HepG2 (cell line): ENCODE measurements around the gene AMOTL1. TPM values are rescaled to one million over a fixed set of nuclear protein-coding genes. Genes with fewer than 3 reads are reported as not detected.

Experiments used
- ATAC-seq: fragments of 200-7000 bp; cut with Tn5 transposase; 3 replicates; pipeline ENCODE4 v1.9.1; 2020; ENCODE audit warnings: mild to moderate bottlenecking, moderate library complexity
- BruUV-seq: library from RNA; stranded (reverse); fragments of 400-500 nt; replicated peaks from 2 replicates; lab custom pipeline; 2021; lab: Mats Ljungman, UMichigan
- CTCF ChIA-PET: fragments of 300-600 bp; formaldehyde crosslinking; extraction: SDS; loops from one replicate; lab custom pipeline; 2021; ENCODE audit warnings: low total read pairs, inconsistent platforms, low intra/inter-chr PET ratio; lab: Yijun Ruan, JAX
- POLR2A ChIA-PET: fragments of 350-600 bp; sonication (Branson Sonifier 250); formaldehyde crosslinking; loops from one replicate; lab custom pipeline; 2020; ENCODE audit warnings: antibody characterized with exemption, inconsistent platforms; lab: Yijun Ruan, JAX
- DNase-seq: peaks from one replicate; pipeline ENCODE4 v3.0.0-alpha.2; 2015; ENCODE audit warnings: low spot score
- FAIRE-seq: peaks from 3 replicates; lab custom pipeline; 2011; peaks lifted over from hg19 to GRCh38; lab: Jason Lieb, UNC
- H2AFZ ChIP-seq: one replicate; pipeline ENCODE4 v1.6.1; 2011; ENCODE audit warnings: low read length, inconsistent platforms
- H3K27ac ChIP-seq: fragments of 300-600 bp; 3 replicates; pipeline ENCODE4 v1.8.0; 2011; ENCODE audit warnings: mixed run types, mild to moderate bottlenecking, mixed read lengths, low read length, inconsistent platforms; ENCODE audit not compliant: insufficient read depth; ENCODE audit errors: extremely low read length
- H3K27me3 ChIP-seq, 2 experiments: fragments of 200-600 bp in 1 of 2; 2 replicates in 1 of 2; 3 replicates in 1 of 2; pipeline versions ENCODE4 v1.6.0 to v1.8.0; 2011; ENCODE audit warnings: low read length in 2 of 2, mild to moderate bottlenecking in 2 of 2, moderate library complexity in 2 of 2, inconsistent platforms in 1 of 2; ENCODE audit not compliant: insufficient read depth in 2 of 2, control insufficient read depth in 1 of 2
- H3K36me3 ChIP-seq, 2 experiments: fragments of 200-600 bp in 1 of 2; replicated peaks in 1 of 2; 2 replicates in 1 of 2; 3 replicates in 1 of 2; pipeline versions ENCODE4 v1.5.1 to v1.8.0; 2011; ENCODE audit warnings: low read length in 2 of 2, inconsistent platforms in 1 of 2; ENCODE audit not compliant: insufficient read depth in 2 of 2, control insufficient read depth in 1 of 2
- H3K4me1 ChIP-seq: 2 replicates; pipeline ENCODE4 v1.5.1; 2012; ENCODE audit warnings: low read length, inconsistent platforms; ENCODE audit not compliant: insufficient read depth
- H3K4me2 ChIP-seq: 2 replicates; pipeline ENCODE4 v1.6.0; 2011; ENCODE audit warnings: low read depth, low read length, inconsistent platforms
- H3K4me3 ChIP-seq, 3 experiments: fragments of 200-600 bp in 1 of 3; sonication (generic), shearing (Covaris generic) in 1 of 3; replicated peaks in 1 of 3; 2 replicates each; pipeline ENCODE4 v1.5.1; 2011 to 2016; ENCODE audit warnings: low read length in 3 of 3, inconsistent platforms in 2 of 3, low read depth in 2 of 3, mild to moderate bottlenecking in 2 of 3, control low read depth in 1 of 3, mixed read lengths in 1 of 3; ENCODE audit not compliant: insufficient read depth in 1 of 3
- H3K79me2 ChIP-seq: one replicate; pipeline ENCODE4 v1.6.1; 2011; ENCODE audit warnings: low read length, inconsistent platforms; ENCODE audit not compliant: insufficient read depth
- H3K9ac ChIP-seq: 2 replicates; pipeline ENCODE4 v1.6.0; 2011; ENCODE audit warnings: mild to moderate bottlenecking, low read depth, low read length, inconsistent platforms; ENCODE audit not compliant: insufficient read depth
- H3K9me3 ChIP-seq: 2 replicates; pipeline ENCODE4 v1.5.1; 2012; ENCODE audit warnings: mild to moderate bottlenecking, low read length
- H4K20me1 ChIP-seq: 2 replicates; pipeline ENCODE4 v1.6.0; 2011; ENCODE audit warnings: inconsistent platforms, mild to moderate bottlenecking, low read length, moderate library complexity; ENCODE audit not compliant: insufficient read depth
- HMG20A ChIP-seq: IDR thresholded peaks from 2 replicates; pipeline ENCODE4 v1.6.1; 2016; ENCODE audit warnings: borderline replicate concordance
- NR0B2 ChIP-seq: sonication (generic); formaldehyde crosslinking; IDR thresholded peaks from 2 replicates; pipeline ENCODE4 v1.4.0; 2020; ENCODE audit warnings: mild to moderate bottlenecking, missing genetic modification reagents
- RXRB ChIP-seq: IDR thresholded peaks from 2 replicates; pipeline ENCODE4 v1.6.1; 2016; ENCODE audit warnings: borderline replicate concordance, missing genetic modification reagents, missing compliant biosample characterization
- STAG1 ChIP-seq: sonication (generic); formaldehyde crosslinking; IDR thresholded peaks from 2 replicates; pipeline ENCODE4 v1.4.0; 2020; ENCODE audit warnings: missing genetic modification reagents
- TBX2 ChIP-seq: sonication (generic); formaldehyde crosslinking; IDR thresholded peaks from 2 replicates; pipeline ENCODE4 v1.5.0; 2020; ENCODE audit warnings: missing genetic modification reagents, mild to moderate bottlenecking, borderline replicate concordance
- ZNF556 ChIP-seq: sonication (generic); formaldehyde crosslinking; IDR thresholded peaks from 2 replicates; pipeline ENCODE4 v1.4.0; 2020; ENCODE audit warnings: mild to moderate bottlenecking, missing genetic modification reagents, borderline replicate concordance
- ZNF572 ChIP-seq: sonication (generic); formaldehyde crosslinking; IDR thresholded peaks from 2 replicates; pipeline ENCODE4 v1.5.1; 2020; ENCODE audit warnings: mild to moderate bottlenecking, missing genetic modification reagents
- ZNF816 ChIP-seq: sonication (generic); formaldehyde crosslinking; IDR thresholded peaks from 2 replicates; pipeline ENCODE4 v1.8.0; 2022; ENCODE audit warnings: missing genetic modification reagents, mild to moderate bottlenecking, borderline replicate concordance
- WGBS: methylation state at CpG from one replicate; pipeline ENCODE4 v1.1.6; 2017; ENCODE audit warnings: low lambda C conversion rate; 5-methylcytosine and 5-hydroxymethylcytosine counted together
- in situ Hi-C: cut with HindIII; loops from 2 replicates; pipeline ENCODE4 v1.10.0; 2017; ENCODE audit warnings: low pct_unique_long_range_greater_than_20kb; ENCODE audit not compliant: extremely low pct_ligation_motif_present
- intact Hi-C: fragments of 100-400 bp; cut with micrococcal nuclease; formaldehyde crosslinking; loops from one replicate; pipeline ENCODE4 v1.10.0; 2022; ENCODE audit not compliant: unreplicated experiment
- polyA plus RNA-seq, 8 experiments: library from polyadenylated mRNA; depleted of rRNA in 3 of 8; stranded (reverse) in 7 of 8; unstranded in 1 of 8; fragments of >200 nt; fragmentation: Illumina TruSeq in 4 of 8; extraction: Trizol in 4 of 8; gene quantifications; 2 replicates each; pipeline versions ENCODE4 v1.2.1 to v1.2.3, GENCODE V29; 2011 to 2016; ENCODE audit warnings: low read depth in 4 of 8, missing spikeins in 1 of 8, mixed read lengths in 1 of 8; ENCODE audit not compliant: insufficient read depth in 1 of 8
- total RNA-seq, 5 experiments: library from RNA; depleted of rRNA; stranded (reverse); fragments of >200 nt; fragmentation: Illumina TruSeq; extraction: Trizol; gene quantifications; 2 replicates each; pipeline ENCODE4 v1.2.3, GENCODE V29; 2016; ENCODE audit warnings: low read depth in 1 of 5
- TF ChIP-seq, protein P1 (sequence below): sonication (generic); formaldehyde crosslinking; IDR thresholded peaks from 2 replicates; pipeline ENCODE4 v1.5.0; 2020; ENCODE audit warnings: missing genetic modification reagents
- TF ChIP-seq, protein P2 (sequence below): sonication (generic); formaldehyde crosslinking; IDR thresholded peaks from 2 replicates; pipeline ENCODE4 v1.4.0; 2020; ENCODE audit warnings: low read depth, mild to moderate bottlenecking, missing genetic modification reagents
- TF ChIP-seq, protein P3 (sequence below): sonication (generic); formaldehyde crosslinking; IDR thresholded peaks from 2 replicates; pipeline ENCODE4 v1.4.0; 2020; ENCODE audit warnings: missing genetic modification reagents
- TF ChIP-seq, protein P4 (sequence below): sonication (generic); formaldehyde crosslinking; IDR thresholded peaks from 2 replicates; pipeline ENCODE4 v1.4.0; 2020; ENCODE audit warnings: missing genetic modification reagents

The AMOTL1 gene
- total and polyA plus RNA-seq, 2 of the 13 experiments (the other 11 are each of a cell fraction or from before 2014, with no cell fraction given): 0.01 to 0.20 TPM

DNA sequence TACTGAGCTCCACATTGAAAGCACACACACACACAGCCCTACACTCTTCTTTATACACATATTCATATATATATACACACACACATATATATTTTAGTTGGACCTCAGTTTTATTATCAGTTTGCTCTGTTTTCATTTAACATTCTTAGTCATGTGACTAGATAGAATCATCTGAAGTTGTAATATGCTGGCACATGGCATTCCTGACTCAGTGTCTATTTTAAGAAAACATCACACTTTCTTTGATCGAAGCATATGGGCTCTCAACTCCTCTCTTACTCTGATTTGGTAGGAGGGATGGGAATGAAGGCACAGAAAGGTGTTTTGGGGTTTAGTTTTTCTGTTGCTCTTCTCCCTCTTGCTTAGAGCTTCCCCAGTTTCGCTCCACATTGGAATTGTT, 24.8 kb downstream of the AMOTL1 start:
- CTCF ChIA-PET: no interaction called here
- H3K9ac ChIP-seq: no peak overlapping the region

DNA sequence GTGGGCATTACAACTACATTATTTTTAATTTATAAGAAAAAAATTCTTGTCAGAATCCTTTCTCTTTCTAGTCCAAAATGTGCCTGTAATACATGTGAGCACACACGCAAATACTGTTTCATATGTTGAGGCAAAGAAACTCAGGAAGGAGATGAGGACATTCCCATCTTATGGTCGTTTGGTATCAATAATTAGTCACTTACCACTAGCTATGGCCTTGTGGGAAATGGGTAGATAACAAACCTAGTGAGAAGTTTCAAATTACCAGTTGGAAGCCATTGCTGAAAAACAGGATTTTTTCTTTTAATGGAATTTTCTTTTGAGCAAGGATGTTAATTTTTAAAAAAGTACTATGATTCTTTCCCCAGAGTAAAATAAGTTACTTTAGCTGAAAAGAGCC, 25.7 kb downstream of the AMOTL1 start:
- in situ Hi-C loops: no loop called here
- no peaks in the 10 kb centered on the region for H4K20me1 ChIP-seq
- no peak overlapping the region for H3K4me2 ChIP-seq
- 49% methylated on average over 2 of the region's 2 CpGs for WGBS
- no peaks in the 10 kb centered on the region for H3K9me3 ChIP-seq
- POLR2A ChIA-PET: no interaction called here
- FAIRE-seq (no peak), ATAC-seq (no peak), DNase-seq (no peak)
- H3K27ac ChIP-seq: no peak overlapping the region
- H3K4me3 ChIP-seq: no peak overlapping the region
- no peaks in the 10 kb centered on the region for H3K79me2 ChIP-seq
- no peak overlapping the region for H2AFZ ChIP-seq
- no peaks in the 10 kb centered on the region for H3K36me3 ChIP-seq
- no peak overlapping the region for H3K9ac ChIP-seq
- H3K4me1 ChIP-seq: no peaks in the 10 kb centered on the region
- intact Hi-C loops: no loop called here
- BruUV-seq: no TSS peak
- 0 out of 5 replicates have a peak, but pooled peaks cover 0 to 3% of the 10 kb centered on the region in 2 experiments for H3K27me3 ChIP-seq
- CTCF ChIA-PET: no interaction called here
- TF ChIP-seq, protein P1, sequence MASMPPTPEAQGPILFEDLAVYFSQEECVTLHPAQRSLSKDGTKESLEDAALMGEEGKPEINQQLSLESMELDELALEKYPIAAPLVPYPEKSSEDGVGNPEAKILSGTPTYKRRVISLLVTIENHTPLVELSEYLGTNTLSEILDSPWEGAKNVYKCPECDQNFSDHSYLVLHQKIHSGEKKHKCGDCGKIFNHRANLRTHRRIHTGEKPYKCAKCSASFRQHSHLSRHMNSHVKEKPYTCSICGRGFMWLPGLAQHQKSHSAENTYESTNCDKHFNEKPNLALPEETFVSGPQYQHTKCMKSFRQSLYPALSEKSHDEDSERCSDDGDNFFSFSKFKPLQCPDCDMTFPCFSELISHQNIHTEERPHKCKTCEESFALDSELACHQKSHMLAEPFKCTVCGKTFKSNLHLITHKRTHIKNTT: no peak
- TF ChIP-seq NR0B2: no peak
- TF ChIP-seq, protein P2, sequence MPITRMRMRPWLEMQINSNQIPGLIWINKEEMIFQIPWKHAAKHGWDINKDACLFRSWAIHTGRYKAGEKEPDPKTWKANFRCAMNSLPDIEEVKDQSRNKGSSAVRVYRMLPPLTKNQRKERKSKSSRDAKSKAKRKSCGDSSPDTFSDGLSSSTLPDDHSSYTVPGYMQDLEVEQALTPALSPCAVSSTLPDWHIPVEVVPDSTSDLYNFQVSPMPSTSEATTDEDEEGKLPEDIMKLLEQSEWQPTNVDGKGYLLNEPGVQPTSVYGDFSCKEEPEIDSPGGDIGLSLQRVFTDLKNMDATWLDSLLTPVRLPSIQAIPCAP: no peak
- no peak for TF ChIP-seq ZNF572 (CRISPR knock-in tag)
- TF ChIP-seq, protein P3, sequence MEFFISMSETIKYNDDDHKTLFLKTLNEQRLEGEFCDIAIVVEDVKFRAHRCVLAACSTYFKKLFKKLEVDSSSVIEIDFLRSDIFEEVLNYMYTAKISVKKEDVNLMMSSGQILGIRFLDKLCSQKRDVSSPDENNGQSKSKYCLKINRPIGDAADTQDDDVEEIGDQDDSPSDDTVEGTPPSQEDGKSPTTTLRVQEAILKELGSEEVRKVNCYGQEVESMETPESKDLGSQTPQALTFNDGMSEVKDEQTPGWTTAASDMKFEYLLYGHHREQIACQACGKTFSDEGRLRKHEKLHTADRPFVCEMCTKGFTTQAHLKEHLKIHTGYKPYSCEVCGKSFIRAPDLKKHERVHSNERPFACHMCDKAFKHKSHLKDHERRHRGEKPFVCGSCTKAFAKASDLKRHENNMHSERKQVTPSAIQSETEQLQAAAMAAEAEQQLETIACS (CRISPR knock-in tag): no peak

More for the DNA sequence above, 24.8 kb downstream of the AMOTL1 start:
- ATAC-seq (no peak), DNase-seq (no peak), FAIRE-seq (no peak)
- POLR2A ChIA-PET: no interaction called here
- H3K36me3 ChIP-seq: no peaks in the 10 kb centered on the region
- H3K4me3 ChIP-seq: no peak overlapping the region
- in situ Hi-C loops: no loop called here
- intact Hi-C loops: no loop called here
- H2AFZ ChIP-seq: no peak overlapping the region
- H3K4me2 ChIP-seq: no peak overlapping the region
- no peaks in the 10 kb centered on the region for H3K27me3 ChIP-seq
- 0% methylated on average over 2 of the region's 2 CpGs for WGBS
- H3K4me1 ChIP-seq: no peaks in the 10 kb centered on the region
- no peak overlapping the region for H3K27ac ChIP-seq
- no TSS peak for BruUV-seq
- H4K20me1 ChIP-seq: no peaks in the 10 kb centered on the region
- TF ChIP-seq RXRB (CRISPR knock-in tag) (no peak), STAG1 (CRISPR knock-in tag) (no peak), ZNF816 (CRISPR knock-in tag) (no peak), TBX2 (CRISPR knock-in tag) (no peak), ZNF556 (no peak), HMG20A (no peak)
- TF ChIP-seq, protein P4, sequence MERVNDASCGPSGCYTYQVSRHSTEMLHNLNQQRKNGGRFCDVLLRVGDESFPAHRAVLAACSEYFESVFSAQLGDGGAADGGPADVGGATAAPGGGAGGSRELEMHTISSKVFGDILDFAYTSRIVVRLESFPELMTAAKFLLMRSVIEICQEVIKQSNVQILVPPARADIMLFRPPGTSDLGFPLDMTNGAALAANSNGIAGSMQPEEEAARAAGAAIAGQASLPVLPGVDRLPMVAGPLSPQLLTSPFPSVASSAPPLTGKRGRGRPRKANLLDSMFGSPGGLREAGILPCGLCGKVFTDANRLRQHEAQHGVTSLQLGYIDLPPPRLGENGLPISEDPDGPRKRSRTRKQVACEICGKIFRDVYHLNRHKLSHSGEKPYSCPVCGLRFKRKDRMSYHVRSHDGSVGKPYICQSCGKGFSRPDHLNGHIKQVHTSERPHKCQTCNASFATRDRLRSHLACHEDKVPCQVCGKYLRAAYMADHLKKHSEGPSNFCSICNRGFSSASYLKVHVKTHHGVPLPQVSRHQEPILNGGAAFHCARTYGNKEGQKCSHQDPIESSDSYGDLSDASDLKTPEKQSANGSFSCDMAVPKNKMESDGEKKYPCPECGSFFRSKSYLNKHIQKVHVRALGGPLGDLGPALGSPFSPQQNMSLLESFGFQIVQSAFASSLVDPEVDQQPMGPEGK: no peak
- no peaks in the 10 kb centered on the region for H3K9me3 ChIP-seq
- H3K79me2 ChIP-seq: no peaks in the 10 kb centered on the region
